Measurements from ENCODE around the gene EML4. TPM values are rescaled to one million over a fixed set of nuclear protein-coding genes. Genes with fewer than 3 reads are reported as not detected.

Gene EML4
- total RNA-seq, 1 donor from 2014 or later = 68.2 TPM

DNA sequence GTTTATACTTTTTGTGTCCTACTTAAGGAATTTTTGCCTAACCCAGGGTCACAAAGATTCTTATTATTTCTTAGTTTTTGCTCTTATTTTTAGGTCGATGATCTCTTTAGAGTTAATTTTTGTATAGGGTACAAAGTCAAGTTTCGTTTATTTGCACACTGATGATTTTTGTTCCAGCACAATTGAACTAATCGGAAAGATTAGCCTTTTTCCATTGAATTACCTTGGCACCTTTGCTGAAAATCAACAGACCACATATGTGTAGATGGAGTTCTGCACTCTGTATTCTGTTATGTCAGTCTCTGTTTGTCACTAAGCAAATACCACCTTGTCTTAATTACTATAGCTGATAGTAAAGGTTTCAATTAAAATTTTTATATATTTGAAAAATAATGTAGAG is 18.7 kb downstream of the EML4 start:
- H3K27ac Mint-ChIP-seq (ENCODE audit: unreplicated experiment) = no peak overlapping the region
- no peak overlapping the region for H2AFZ ChIP-seq (ENCODE audit: low read depth, low read length)
- peaks cover 24% of the 10 kb centered on the region for H4K20me1 ChIP-seq (ENCODE audit: insufficient read depth, low read length)
- no peak overlapping the region for H3K27ac ChIP-seq (ENCODE audit: low read depth, low read length)
- TF ChIP-seq EZH2 (IDR thresholded peaks at IDR 0.05; ENCODE audit: insufficient read depth, low read length) = no peak
- TF ChIP-seq, protein P1, sequence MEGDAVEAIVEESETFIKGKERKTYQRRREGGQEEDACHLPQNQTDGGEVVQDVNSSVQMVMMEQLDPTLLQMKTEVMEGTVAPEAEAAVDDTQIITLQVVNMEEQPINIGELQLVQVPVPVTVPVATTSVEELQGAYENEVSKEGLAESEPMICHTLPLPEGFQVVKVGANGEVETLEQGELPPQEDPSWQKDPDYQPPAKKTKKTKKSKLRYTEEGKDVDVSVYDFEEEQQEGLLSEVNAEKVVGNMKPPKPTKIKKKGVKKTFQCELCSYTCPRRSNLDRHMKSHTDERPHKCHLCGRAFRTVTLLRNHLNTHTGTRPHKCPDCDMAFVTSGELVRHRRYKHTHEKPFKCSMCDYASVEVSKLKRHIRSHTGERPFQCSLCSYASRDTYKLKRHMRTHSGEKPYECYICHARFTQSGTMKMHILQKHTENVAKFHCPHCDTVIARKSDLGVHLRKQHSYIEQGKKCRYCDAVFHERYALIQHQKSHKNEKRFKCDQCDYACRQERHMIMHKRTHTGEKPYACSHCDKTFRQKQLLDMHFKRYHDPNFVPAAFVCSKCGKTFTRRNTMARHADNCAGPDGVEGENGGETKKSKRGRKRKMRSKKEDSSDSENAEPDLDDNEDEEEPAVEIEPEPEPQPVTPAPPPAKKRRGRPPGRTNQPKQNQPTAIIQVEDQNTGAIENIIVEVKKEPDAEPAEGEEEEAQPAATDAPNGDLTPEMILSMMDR (IDR thresholded peaks at IDR 0.05; ENCODE audit: insufficient read depth, low read depth, low read length) = no peak
- H3K79me2 ChIP-seq (ENCODE audit: insufficient read depth, low read length) = peaks cover 79% of the 10 kb centered on the region
- DNase-seq (ENCODE audit: low read depth) = no peak
- H3K27me3 Mint-ChIP-seq (ENCODE audit: low read depth, unreplicated experiment) = no peaks in the 10 kb centered on the region
- peaks cover 27% of the 10 kb centered on the region for H3K4me1 Mint-ChIP-seq (ENCODE audit: low read depth, unreplicated experiment)
- H3K9me3 ChIP-seq (ENCODE audit: insufficient read depth, low read depth, low read length) = no peaks in the 10 kb centered on the region
- H3K9ac ChIP-seq (ENCODE audit: low read length) = no peak overlapping the region
- no peaks in the 10 kb centered on the region for H3K9me3 Mint-ChIP-seq (ENCODE audit: unreplicated experiment)
- peaks cover 2% of the 10 kb centered on the region for H3K36me3 Mint-ChIP-seq (ENCODE audit: low read depth, unreplicated experiment)
- H3K27me3 ChIP-seq (ENCODE audit: insufficient read depth, low read length) = no peaks in the 10 kb centered on the region
- H3K36me3 ChIP-seq (ENCODE audit: insufficient read depth, low read length) = no peaks in the 10 kb centered on the region
- H3K4me3 Mint-ChIP-seq (ENCODE audit: unreplicated experiment) = no peak overlapping the region
- H3K4me3 ChIP-seq (ENCODE audit: insufficient read depth, low read depth, low read length) = no peak overlapping the region
- no peaks in the 10 kb centered on the region for H3K4me1 ChIP-seq (ENCODE audit: insufficient read depth, low read length)
- H3K4me2 ChIP-seq (ENCODE audit: low read length) = no peak overlapping the region
- no peak for FAIRE-seq

DNA sequence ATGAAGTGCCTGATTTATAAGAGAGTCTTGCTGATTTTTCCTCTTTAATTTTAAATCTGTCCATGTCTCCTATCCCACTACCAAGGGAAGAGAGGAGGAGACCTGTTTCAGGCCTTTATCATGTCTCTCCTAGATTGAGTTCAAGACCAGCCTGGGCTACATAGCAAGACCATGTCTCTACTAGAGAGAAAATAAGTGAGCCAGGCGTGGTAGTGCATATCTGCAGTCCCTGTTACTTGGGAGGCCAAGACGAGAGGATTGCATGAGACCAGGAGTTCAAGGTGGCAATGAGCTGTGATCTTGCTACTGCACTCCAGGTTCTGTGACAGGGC is 20.0 kb downstream of the EML4 start:
- no peaks in the 10 kb centered on the region for H3K9me3 ChIP-seq (ENCODE audit: insufficient read depth, low read depth, low read length)
- Mint-ChIP-seq H3K27me3 (ENCODE audit: low read depth, unreplicated experiment) (no peaks in the 10 kb centered on the region), H3K27ac (ENCODE audit: unreplicated experiment) (no peak overlapping the region), H3K36me3 (ENCODE audit: low read depth, unreplicated experiment) (peaks cover 2% of the 10 kb centered on the region), H3K4me3 (ENCODE audit: unreplicated experiment) (no peak overlapping the region), H3K9me3 (ENCODE audit: unreplicated experiment) (no peaks in the 10 kb centered on the region), H3K4me1 (ENCODE audit: low read depth, unreplicated experiment) (peaks cover 31% of the 10 kb centered on the region)
- no peak overlapping the region for H3K27ac ChIP-seq (ENCODE audit: low read depth, low read length)
- H3K4me2 ChIP-seq (ENCODE audit: low read length) = no peak overlapping the region
- no peak for TF ChIP-seq EZH2 (IDR thresholded peaks at IDR 0.05; ENCODE audit: insufficient read depth, low read length)
- TF ChIP-seq, protein P1 (IDR thresholded peaks at IDR 0.05; ENCODE audit: insufficient read depth, low read depth, low read length) = no peak
- no peak overlapping the region for H3K4me3 ChIP-seq (ENCODE audit: insufficient read depth, low read depth, low read length)
- H3K27me3 ChIP-seq (ENCODE audit: insufficient read depth, low read length) = no peaks in the 10 kb centered on the region
- peaks cover 80% of the 10 kb centered on the region for H3K79me2 ChIP-seq (ENCODE audit: insufficient read depth, low read length)
- no peak overlapping the region for H2AFZ ChIP-seq (ENCODE audit: low read depth, low read length)
- H3K9ac ChIP-seq (ENCODE audit: low read length) = no peak overlapping the region
- H4K20me1 ChIP-seq (ENCODE audit: insufficient read depth, low read length) = peaks cover 27% of the 10 kb centered on the region
- H3K36me3 ChIP-seq (ENCODE audit: insufficient read depth, low read length) = no peaks in the 10 kb centered on the region
- H3K4me1 ChIP-seq (ENCODE audit: insufficient read depth, low read length) = peaks cover 4% of the 10 kb centered on the region
- FAIRE-seq = no peak
- no peak for DNase-seq (ENCODE audit: low read depth)

DNA sequence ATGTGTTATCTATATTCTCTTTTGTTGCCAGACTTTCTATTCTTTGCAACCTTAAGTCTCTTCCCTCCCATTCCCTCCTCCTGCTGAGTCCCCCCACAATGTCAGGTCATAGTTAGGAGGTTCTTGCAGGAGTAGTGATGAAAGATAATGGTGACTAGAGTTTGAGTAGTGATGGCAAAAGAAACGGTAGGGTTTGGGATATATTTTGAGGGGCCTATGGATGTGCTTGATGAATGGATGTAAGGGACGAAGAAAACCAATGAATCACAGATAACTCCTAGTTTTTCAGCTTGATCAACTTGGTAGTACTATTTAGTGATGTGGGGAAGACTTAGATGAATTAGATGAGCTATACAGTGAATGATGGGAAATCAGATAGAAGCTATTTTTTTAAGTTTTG is 21.0 kb downstream of the EML4 start:
- no peak overlapping the region for H3K27ac Mint-ChIP-seq (ENCODE audit: unreplicated experiment)
- peaks cover 30% of the 10 kb centered on the region for H3K4me1 Mint-ChIP-seq (ENCODE audit: low read depth, unreplicated experiment)
- H3K27me3 Mint-ChIP-seq (ENCODE audit: low read depth, unreplicated experiment) = no peaks in the 10 kb centered on the region
- no peaks in the 10 kb centered on the region for H3K36me3 ChIP-seq (ENCODE audit: insufficient read depth, low read length)
- peaks cover 80% of the 10 kb centered on the region for H3K79me2 ChIP-seq (ENCODE audit: insufficient read depth, low read length)
- no peak overlapping the region for H3K4me2 ChIP-seq (ENCODE audit: low read length)
- no peak overlapping the region for H3K27ac ChIP-seq (ENCODE audit: low read depth, low read length)
- peaks cover 27% of the 10 kb centered on the region for H4K20me1 ChIP-seq (ENCODE audit: insufficient read depth, low read length)
- TF ChIP-seq, protein P1 (IDR thresholded peaks at IDR 0.05; ENCODE audit: insufficient read depth, low read depth, low read length) = no peak
- no peak for TF ChIP-seq EZH2 (IDR thresholded peaks at IDR 0.05; ENCODE audit: insufficient read depth, low read length)
- H3K4me1 ChIP-seq (ENCODE audit: insufficient read depth, low read length) = peaks cover 4% of the 10 kb centered on the region
- no peak for DNase-seq (ENCODE audit: low read depth)
- no peak overlapping the region for H3K4me3 ChIP-seq (ENCODE audit: insufficient read depth, low read depth, low read length)
- no peak overlapping the region for H2AFZ ChIP-seq (ENCODE audit: low read depth, low read length)
- no peaks in the 10 kb centered on the region for H3K9me3 ChIP-seq (ENCODE audit: insufficient read depth, low read depth, low read length)
- no peak overlapping the region for H3K9ac ChIP-seq (ENCODE audit: low read length)
- no peaks in the 10 kb centered on the region for H3K9me3 Mint-ChIP-seq (ENCODE audit: unreplicated experiment)
- FAIRE-seq = peak; percentile 34
- H3K36me3 Mint-ChIP-seq (ENCODE audit: low read depth, unreplicated experiment) = peaks cover 2% of the 10 kb centered on the region
- no peak overlapping the region for H3K4me3 Mint-ChIP-seq (ENCODE audit: unreplicated experiment)
- H3K27me3 ChIP-seq (ENCODE audit: insufficient read depth, low read length) = no peaks in the 10 kb centered on the region

Measured in astrocyte (in vitro differentiated cells and primary cell).